GM12892 (cell line): Measurements from ENCODE around the gene ERCC8.

ENCODE experiments used
- POLR2A ChIP-seq: IDR thresholded peaks from 2 replicates; pipeline ENCODE4 v1.6.1; 2011; ENCODE audit warnings: low read depth, low read length, control low read depth
- POLR2AphosphoS5 ChIP-seq: IDR thresholded peaks from 2 replicates; pipeline ENCODE4 v1.6.1; 2011; ENCODE audit warnings: low read depth, low read length, control low read depth

DNA sequence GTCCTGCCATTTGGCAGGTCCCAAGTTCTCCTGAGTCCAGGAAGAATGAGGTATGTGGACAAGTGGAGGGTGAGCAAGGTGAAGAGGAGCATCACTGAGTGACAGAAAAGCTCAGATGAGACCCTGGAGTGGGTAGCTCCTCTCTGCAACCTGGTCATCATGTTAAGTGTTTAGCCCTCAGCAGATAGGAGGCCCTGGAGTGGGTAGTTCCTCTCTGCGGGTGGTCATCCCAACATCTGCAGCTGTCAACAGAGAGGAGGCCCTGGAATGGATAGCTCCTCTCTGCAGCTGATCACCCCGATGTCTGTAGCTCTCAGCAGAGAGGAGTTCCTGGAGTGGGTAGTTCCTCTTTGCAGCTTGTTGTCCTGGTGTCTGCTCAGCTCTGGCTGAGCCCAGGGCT is 48.6 kb upstream of the ERCC8 start:
- no peak for TF ChIP-seq POLR2A
- TF ChIP-seq POLR2AphosphoS5: no peak
